NCI-H526 treated with DMSO at 0.1 percent for 48 hours (cell line): ENCODE measurements around the gene PCSK6.
"Not testable (repeated sequence)": the region's sequence is repeated elsewhere in the genome, so short reads cannot be mapped to it uniquely, and the experiment has no call there.

Experiments used
- DNase-seq: peaks from one replicate; lab custom pipeline; 2025; lab: John Stamatoyannopoulos, UW

PCSK6 gene

DNA sequence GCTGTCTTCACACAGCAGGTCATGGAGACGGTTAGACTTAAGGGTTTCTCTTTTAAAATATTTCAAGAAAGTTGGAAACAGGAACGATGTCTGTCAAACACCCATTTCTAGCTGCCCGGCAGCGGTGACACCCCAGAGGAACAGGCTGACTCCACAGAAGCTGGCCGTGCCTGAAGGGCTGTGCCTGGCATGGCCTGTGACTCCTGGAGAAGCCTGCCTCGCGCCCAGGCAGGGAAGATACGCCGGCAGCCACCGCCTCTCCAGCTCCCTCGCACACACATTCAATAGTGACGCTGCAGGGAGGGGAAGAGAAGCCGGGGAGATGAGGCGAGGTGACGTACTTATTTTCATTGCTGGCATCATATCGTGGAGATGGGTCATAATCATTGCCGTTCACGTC lies 59.9 kb downstream of the PCSK6 start:
- no peak for DNase-seq

DNA sequence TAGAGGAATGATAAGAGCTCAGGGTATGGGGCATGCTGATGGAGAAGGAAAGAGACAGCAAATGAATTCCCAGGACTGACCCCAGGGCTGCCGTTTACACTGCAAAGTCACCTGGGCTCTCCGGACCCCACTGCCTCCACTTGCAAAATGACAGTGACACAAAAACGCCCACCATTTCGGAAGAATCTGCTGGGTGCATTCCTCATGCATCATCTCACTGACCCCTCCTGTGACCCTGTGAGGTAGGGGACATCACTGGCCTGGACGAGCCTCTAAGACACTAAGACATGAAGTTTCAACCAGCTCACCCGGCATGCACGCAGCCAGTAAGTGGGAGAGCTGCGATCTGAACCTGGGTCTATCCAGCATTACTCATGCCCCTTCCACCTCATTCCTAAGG lies 60.3 kb downstream of the PCSK6 start:
- DNase-seq, result no peak

- DNase-seq, result no peak
Observed at GRCh38 chr15:101428758-101429157, 60.7 kb downstream of the PCSK6 start.

GRCh38 chr15:101427606-101428487 lies 61.7 kb downstream of the PCSK6 start:
- DNase-seq, result no peak

DNA sequence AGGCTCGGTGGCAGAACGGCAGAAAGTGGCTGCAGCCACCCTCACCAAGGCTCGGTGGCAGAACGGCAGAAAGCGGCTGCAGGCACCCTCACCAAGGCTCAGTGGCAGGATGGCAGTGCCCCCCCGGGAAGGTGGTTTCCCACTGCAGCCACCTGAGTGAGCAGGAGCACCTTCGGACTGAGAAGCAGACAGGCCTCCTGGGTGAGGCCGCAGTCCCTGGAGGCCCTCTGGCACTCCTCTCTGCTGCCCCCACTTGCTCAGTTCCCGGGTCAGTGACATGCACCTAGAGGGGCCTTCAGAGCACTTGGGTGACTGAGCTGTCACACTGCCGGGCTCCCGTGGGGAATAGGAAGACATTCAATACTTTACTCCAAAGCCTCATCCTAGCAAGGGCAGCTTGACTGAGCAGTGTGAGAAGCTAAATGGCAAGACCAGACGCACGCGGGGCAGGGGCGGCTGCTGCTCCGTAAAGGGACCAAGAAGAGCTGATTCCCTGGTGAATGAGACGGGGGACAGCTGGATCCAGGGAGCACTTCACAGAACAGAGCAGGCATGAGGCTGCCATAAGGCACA lies 62.7 kb downstream of the PCSK6 start:
- DNase-seq, result no peak

DNA sequence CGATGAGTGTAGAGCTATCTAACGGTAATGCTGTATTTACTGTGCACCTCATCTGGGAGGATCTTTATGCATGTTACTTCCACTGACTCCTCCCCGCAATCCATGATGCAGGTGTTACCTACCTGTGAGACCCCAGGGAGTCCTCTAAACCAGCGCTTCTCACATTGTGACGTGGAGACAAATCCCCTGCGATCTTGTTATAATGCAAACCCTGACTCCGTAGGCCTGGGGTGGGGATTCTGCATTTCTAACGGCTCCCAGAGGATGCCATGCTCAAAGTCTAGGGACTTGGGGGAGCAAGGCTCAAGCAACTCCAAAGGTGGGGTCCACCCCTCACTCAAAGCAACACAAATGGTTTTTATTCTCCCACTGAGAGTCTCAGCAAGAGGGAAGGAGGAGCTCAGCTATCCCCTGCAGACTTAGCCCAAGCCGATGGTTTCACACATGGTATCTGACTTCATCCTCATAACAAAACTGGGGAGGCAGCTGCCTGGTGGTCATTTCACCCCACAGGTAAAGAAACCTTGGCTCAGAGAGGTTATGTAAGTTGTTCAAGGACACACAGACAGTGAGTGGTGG lies 63.6 kb downstream of the PCSK6 start:
- no peak for DNase-seq

- DNase-seq, result no peak
Observed at GRCh38 chr15:101424984-101425383, 64.5 kb downstream of the PCSK6 start.

GRCh38 chr15:101420232-101420631 lies 69.3 kb downstream of the PCSK6 start:
- DNase-seq, result no peak

- DNase-seq, result not testable (repeated sequence)
Observed at GRCh38 chr15:101416475-101416874, 73.0 kb downstream of the PCSK6 start.

- no peak for DNase-seq
Observed at GRCh38 chr15:101413239-101413638, 76.3 kb downstream of the PCSK6 start.

DNA sequence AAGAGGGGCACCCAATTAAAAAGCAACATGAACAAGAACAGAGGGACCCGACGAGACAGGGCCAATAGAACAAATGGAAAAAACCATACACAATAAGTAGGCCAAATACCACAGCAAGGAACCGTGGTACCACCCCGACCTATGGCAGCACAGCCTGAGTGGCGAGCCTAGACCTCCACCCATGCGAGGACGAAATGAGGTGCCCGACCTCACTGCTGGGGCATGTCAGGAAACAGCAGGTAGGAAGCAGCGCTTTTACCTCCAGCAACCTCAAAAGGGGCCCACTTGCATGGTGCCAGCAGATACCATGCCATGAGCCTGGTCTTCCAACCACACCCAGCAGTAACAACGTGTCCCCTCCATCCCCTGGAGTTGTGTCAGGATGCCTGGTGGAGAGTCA lies 77.9 kb downstream of the PCSK6 start:
- no peak for DNase-seq

DNA sequence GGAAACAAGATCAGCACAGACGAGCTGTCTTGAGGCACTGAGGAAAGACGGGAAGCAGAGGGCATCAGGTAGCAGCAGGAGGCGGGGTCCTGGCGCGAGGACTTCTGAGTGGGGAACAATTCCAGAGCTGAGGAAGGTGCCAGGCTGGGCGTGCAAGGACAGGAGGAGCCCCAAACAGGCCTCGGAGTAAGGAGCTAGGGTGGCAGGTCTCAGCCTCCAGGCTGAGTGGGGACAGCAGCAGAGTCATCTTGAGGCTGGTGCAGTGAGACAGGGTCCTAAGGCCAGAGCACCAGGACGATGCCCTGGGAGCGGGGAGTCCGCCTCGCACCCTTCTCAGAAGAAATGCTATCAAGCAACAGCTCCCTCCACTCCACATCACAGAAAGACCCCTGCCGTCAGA lies 78.4 kb downstream of the PCSK6 start:
- no peak for DNase-seq

- DNase-seq, result no peak
Observed at GRCh38 chr15:101410612-101411011, 78.9 kb downstream of the PCSK6 start.

GRCh38 chr15:101409621-101410020 lies 79.9 kb downstream of the PCSK6 start:
- no peak for DNase-seq

DNA sequence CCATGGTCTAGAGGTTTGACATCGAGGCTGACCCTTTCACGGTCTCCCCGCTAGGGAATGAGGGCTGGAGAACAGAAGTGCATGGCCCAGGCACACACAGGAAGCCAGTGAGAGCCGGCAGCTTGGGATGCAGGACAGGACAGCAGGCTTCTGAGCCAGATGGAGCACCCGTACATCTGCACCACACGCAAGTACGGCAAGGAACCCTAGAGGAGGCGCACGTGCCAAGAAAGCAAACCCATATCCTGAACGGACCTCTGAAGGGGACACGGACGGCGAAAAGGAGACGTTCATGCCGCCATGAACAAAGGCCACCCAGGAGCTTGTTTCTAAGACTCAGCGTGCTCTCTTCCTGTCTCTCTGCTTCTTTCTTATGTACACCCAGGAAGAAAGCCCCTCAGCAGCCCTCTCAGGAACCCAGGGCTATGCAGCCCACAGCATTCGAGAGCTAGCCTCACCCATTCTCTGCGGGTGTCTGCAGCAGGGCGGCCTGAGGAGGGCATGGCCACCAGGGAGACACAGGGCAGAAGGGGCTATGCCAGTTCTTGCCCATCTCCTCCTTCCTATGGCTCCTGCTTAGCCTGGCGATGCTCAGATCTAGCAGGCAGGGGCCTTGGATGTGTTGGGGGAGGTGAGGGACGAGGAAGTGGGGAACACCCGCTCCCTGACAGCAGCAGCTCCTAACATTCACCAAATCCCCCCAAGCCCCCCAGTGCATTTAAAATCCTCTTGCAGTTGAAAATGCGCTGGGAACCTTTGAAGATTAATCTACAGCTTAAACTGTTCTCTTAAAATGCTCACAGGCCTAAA lies 81.3 kb downstream of the PCSK6 start:
- no peak for DNase-seq

GRCh38 chr15:101407439-101407838 lies 82.1 kb downstream of the PCSK6 start:
- DNase-seq, result no peak

GRCh38 chr15:101406526-101407195 lies 82.8 kb downstream of the PCSK6 start:
- no peak for DNase-seq

GRCh38 chr15:101406036-101406435 lies 83.5 kb downstream of the PCSK6 start:
- no peak for DNase-seq

DNA sequence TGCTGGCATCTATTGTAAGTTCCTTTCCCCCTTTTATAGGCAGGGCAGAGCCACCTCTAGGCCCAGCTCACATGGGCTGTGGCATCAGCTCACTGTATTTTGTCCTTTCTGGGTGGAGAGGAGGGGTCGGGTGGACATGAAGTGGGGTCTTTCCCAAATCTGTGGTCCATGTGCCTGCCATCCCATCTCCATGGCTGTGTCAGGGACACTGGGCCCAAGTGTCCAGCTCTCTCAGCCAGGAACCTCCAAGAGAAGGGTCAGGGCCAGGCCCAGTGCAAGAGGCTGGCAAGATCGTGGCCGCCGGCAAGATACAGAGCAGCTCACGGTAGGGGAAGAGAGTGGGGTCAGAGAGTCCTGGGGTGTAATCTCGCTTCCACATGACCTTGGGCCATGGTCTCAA lies 85.3 kb downstream of the PCSK6 start:
- DNase-seq, result no peak

GRCh38 chr15:101402883-101403282 lies 86.6 kb downstream of the PCSK6 start:
- not testable (repeated sequence) for DNase-seq

DNA sequence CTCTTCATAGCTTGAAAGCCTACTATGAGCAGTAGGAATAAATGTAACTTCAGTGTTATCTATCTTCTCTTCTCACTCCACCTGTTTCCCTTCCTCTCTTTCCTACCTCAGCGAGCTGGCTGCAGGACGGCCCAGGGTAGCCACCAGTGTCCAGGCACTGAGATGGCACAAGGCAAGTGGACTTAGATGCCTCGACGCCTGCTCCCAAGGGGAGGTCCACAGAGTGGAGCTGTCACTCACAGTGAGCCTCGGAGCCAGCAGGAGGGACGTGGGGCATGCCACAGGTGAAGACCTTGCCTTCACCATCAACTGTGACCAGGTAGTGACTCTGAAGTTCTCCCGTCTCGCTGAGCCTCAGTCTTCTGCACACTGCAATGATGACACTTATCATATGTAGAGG lies 88.2 kb downstream of the PCSK6 start:
- no peak for DNase-seq

GRCh38 chr15:101399431-101399830 lies 90.1 kb downstream of the PCSK6 start:
- DNase-seq, result no peak
